Activated CD8-positive, alpha-beta memory T cell treated with anti-CD3 and anti-CD28 coated beads for 36 hours (primary cell): ENCODE data around the gene DYRK3. TPM values are rescaled to one million over a fixed set of nuclear protein-coding genes. Genes with fewer than 3 reads are reported as not detected.
"Not testable (repeated sequence)": the region's sequence is repeated elsewhere in the genome, so short reads cannot be mapped to it uniquely, and the experiment has no call there.

Source experiments
- CTCF ChIA-PET: fragments of 350-600 bp; sonication (Branson Sonifier 250); formaldehyde crosslinking; loops from one replicate; lab custom pipeline; 2021; ENCODE audit warnings: antibody characterized with exemption; lab: Charles Lee
- POLR2A ChIA-PET: fragments of 350-600 bp; sonication (Branson Sonifier 250); formaldehyde crosslinking; loops from one replicate; lab custom pipeline; 2021; ENCODE audit warnings: antibody characterized with exemption; lab: Charles Lee
- total RNA-seq, 2 experiments: library from RNA; stranded (reverse); gene quantifications; one replicate each; pipeline ENCODE4 v1.2.3, GENCODE V29; 2021

DYRK3 gene
- total RNA-seq, 2 experiments from 2014 or later: 12.7 to 14.4 TPM

DNA sequence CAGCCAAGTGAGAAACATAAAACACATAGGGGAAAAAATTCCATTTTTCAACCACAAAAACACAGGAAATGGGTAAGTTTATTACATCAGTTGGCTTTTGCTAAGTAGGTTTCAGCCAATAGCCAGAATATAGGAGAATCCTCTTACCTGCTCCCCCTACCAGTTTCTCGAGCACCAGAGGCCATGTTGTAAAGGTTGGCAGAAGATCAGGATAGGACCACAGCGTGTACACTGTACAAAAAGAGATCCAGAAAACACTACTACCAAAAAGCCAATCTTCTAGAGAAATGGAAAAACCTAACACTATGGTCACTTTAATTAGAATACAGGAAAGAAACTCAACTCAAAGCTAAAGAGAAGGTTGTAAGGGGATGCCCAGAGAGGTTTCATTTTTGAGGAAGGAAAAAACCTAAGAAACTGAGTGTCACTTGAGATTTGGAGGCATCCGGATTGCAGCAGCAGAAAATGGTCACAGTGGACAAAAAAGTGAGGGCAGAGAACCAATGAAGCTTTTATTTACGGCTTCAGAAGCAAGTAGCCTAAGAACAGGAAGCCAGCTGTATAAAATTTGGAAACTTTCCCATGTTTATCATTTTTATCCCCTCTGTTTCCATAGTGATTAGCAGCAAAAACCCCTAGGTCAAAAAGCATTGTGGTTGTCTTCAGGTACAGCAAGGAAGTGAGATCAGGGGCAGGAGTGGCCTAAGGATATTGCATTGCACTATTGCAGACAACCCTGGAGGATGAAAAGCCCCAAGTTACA is 25.9 kb upstream of the DYRK3 start:
- ChIA-PET CTCF (interaction anchor here (0.7 to 8.2 kb wide), 10 partner anchors 11 to 302 kb away, joined by 3 to 46 read pairs (median 4); partner anchors contain the start of gene DYRK3), POLR2A (interaction anchor here (0.6 to 1.1 kb wide), 2 partner anchors 32 to 46 kb away, joined by 3 to 6 read pairs; no protein-coding TSS in a partner anchor)

GRCh38 chr1:206612129-206612876 is 23.0 kb upstream of the DYRK3 start, which contains the start of gene EIF2D:
EIF2D (minus strand) TSS chr1:206612465; CDS start chr1:206612342, 123 bp downstream.
- ChIA-PET CTCF (interaction anchor here (0.6 to 8.2 kb wide), 29 partner anchors 8 to 447 kb away, joined by 3 to 46 read pairs (median 4); partner anchors contain the start of genes DYRK3 and MAPKAPK2), POLR2A (interaction anchor here (0.6 to 1.7 kb wide), 6 partner anchors 20 to 466 kb away, joined by 3 to 14 read pairs (median 4); partner anchors contain the start of gene DYRK3)

- POLR2A ChIA-PET: not testable (repeated sequence)
- CTCF ChIA-PET: interaction anchor here (1.2 kb wide), 1 partner anchor 15 kb away, joined by 3 read pairs; the partner anchor contains the start of gene EIF2D
Observed at GRCh38 chr1:206626396-206626795, 8.9 kb upstream of the DYRK3 start.

DNA sequence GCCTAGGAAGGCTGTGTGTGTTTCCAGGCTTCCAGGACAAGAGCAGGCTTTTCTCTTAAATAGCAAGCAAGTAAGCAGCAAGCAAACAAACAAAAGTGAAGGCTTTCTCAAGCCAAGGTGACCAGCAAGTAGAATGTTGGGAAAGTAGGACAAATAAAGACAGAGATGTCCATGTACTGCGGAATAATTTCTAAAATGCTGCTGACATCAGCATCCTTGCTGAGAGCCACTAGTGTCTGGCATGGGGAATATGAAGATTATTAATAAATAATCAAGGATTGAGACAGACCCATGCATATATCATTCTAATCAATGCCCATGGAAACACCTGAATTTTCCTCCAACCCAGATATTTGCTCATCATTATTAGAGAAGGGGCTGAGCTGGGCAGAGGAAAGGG is 6.4 kb upstream of the DYRK3 start:
- POLR2A ChIA-PET: interaction anchor here (0.6 kb wide), 1 partner anchor 93 kb away, joined by 4 read pairs; no protein-coding TSS in a partner anchor
- CTCF ChIA-PET: interaction anchor here (1.2 to 3.2 kb wide), 2 partner anchors 16 to 35 kb away, joined by 4 to 20 read pairs; no protein-coding TSS in a partner anchor

- ChIA-PET CTCF (interaction anchor here (0.8 to 3.2 kb wide), 13 partner anchors 8 to 301 kb away, joined by 3 to 20 read pairs (median 3); partner anchors contain the start of gene EIF2D), POLR2A (interaction anchor here (0.6 kb wide), 1 partner anchor 426 kb away, joined by 5 read pairs; no protein-coding TSS in a partner anchor)
Observed at GRCh38 chr1:206631085-206631509, 4.2 kb upstream of the DYRK3 start.

DNA sequence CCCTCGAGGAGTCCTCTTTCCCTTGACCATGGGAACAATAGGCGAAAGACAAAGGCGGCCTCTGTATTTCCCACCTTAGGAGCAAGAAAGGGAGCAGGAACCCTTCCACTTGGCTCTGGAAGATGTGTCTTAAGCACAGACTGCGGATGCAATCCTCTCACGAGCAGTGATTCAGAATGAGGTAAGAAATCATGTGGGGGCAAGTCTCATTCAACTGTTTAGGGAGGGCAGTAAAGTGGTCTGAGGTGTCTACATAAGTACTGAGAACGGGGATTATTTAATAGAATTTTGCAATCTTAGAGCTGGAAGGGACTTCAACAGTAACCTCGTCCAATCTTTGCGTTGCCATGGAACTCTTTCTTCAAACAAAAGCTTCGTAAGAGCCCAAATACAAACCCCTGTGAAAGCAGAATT is 1.6 kb upstream of the DYRK3 start:
- CTCF ChIA-PET: interaction anchor here (1.3 to 7.4 kb wide), 6 partner anchors 13 to 163 kb away, joined by 4 to 76 read pairs (median 6); no protein-coding TSS in a partner anchor
- POLR2A ChIA-PET: no interaction called here

DNA sequence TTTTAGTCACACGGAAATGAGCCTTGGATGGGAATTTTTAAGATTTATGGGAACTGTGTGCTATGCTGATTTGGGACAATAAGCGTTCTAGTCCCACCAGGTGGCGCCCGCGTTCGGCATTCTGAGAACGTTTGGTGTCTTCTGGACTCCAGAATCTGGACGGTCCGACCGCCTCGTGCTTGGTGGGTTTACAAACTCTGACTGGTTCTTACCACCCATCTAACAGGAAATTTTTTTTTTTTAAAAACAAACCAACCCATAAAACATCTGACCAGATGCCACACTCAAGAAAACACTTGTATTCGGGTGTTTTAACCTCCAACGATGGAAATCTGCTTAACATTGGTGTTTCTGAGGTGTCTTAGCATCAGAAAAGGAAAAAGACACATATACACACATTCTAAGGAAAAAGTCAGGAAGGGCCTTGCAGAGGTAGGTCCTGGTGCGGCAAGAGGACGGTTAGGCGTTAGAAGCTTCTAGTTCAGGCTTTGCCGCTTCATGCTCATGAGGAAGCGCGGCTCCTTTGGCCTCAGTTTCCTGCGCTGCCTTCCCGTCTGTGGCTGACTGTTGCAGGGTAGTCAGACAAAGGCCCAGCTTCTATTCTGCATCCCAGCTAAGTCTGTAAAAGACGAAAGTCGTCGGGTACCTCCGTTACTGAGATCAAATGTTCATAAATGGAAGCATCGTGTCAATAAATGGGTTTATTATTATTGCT is 814 bp upstream of the DYRK3 start:
- POLR2A ChIA-PET: interaction anchor here (0.5 to 1.2 kb wide), 4 partner anchors 22 to 127 kb away, joined by 3 to 8 read pairs (median 5); partner anchors contain the start of genes EIF2D and RASSF5
- CTCF ChIA-PET: interaction anchor here (0.6 to 7.4 kb wide), 20 partner anchors 13 to 288 kb away, joined by 3 to 76 read pairs (median 4); partner anchors contain the start of gene EIF2D

GRCh38 chr1:206635978-206636345 is 626 bp downstream of the DYRK3 start:
- POLR2A ChIA-PET: interaction anchor here (1.0 to 1.2 kb wide), 3 partner anchors 28 to 129 kb away, joined by 3 to 4 read pairs (median 4); partner anchors contain the start of gene RASSF5
- CTCF ChIA-PET: interaction anchor here (0.6 to 7.4 kb wide), 12 partner anchors 19 to 296 kb away, joined by 3 to 76 read pairs (median 4); partner anchors contain the start of gene EIF2D

DNA sequence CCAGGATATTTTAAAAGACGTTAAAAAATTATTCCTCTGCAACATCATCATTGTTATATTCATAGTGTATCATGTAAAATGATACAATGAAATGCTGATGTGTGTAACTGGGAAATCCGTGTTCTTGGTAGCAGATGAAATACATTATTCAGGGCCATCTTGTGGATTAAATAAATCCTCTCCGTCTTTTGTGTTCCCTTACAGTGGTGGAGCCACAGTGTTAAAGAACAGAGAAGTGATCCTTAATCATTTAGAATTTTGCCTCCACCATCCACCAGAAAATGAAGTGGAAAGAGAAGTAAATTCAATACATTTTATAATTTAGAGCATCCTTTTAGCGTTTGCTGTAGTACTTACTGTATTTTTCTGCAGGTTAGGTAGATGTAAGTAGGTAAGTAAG is 1.3 kb downstream of the DYRK3 start:
- POLR2A ChIA-PET: no interaction called here

DNA sequence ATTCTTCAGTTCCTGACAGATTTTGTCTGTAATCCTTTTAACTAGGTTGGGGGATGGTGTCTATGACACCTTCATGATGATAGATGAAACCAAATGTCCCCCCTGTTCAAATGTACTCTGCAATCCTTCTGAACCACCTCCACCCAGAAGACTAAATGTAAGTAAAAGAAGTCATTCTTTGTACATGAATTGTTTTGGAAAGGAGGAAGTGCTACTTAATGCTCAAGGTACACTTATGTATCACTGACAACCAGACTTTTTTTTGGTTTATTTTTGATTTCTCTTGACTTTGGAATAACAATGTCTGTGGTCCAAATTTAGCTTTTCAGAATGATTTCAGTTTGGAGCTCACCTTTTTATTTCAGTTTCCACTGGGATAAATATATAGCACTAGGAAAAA is 2.3 kb downstream of the DYRK3 start:
- CTCF ChIA-PET: interaction anchor here (7.4 kb wide), 1 partner anchor 26 kb away, joined by 76 read pairs; no protein-coding TSS in a partner anchor
- POLR2A ChIA-PET: no interaction called here

More for the DNA sequence above, 1.3 kb downstream of the DYRK3 start:
- CTCF ChIA-PET: interaction anchor here (2.6 to 7.4 kb wide), 2 partner anchors 27 kb away, joined by 10 to 76 read pairs; no protein-coding TSS in a partner anchor

GRCh38 chr1:206642074-206642473 is 6.7 kb downstream of the DYRK3 start:
- CTCF ChIA-PET, POLR2A ChIA-PET: not testable (repeated sequence)

GRCh38 chr1:206643118-206643698 is 7.9 kb downstream of the DYRK3 start:
- CTCF ChIA-PET: interaction anchor here (1.8 kb wide), 1 partner anchor 20 kb away, joined by 6 read pairs; no protein-coding TSS in a partner anchor
- POLR2A ChIA-PET: no interaction called here

DNA sequence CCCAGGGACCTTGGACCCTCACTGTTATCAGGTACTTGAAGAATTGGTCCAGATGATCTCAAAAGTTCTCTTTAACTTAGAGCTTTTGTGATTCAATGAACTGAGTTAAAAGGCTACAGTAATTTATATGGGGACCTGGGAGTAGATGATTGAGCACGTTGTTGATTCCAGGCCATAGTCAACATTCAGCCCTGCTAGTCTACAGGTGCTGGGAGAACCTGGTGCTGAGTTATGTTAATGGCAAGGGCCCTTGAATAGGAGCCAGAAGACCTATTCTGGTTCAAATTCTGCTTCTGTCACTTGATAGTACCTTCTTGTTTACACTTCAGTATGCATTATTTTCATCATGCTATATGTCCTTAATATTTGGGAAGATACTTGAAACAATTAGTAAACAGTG is 11.2 kb downstream of the DYRK3 start:
- ChIA-PET CTCF (interaction anchor here (1.0 to 1.4 kb wide), 2 partner anchors 17 to 26 kb away, joined by 4 read pairs; no protein-coding TSS in a partner anchor), POLR2A (no interaction called here)

GRCh38 chr1:206647224-206647623 is 11.9 kb downstream of the DYRK3 start:
- POLR2A ChIA-PET: no interaction called here

GRCh38 chr1:206649261-206649921 is 14.1 kb downstream of the DYRK3 start:
- CTCF ChIA-PET: interaction anchor here (0.7 to 2.5 kb wide), 3 partner anchors 10 to 37 kb away, joined by 3 to 10 read pairs (median 7); no protein-coding TSS in a partner anchor
- POLR2A ChIA-PET: no interaction called here

More at GRCh38 chr1:206647224-206647623, 11.9 kb downstream of the DYRK3 start:
- CTCF ChIA-PET: interaction anchor here (1.0 to 1.6 kb wide), 3 partner anchors 14 to 27 kb away, joined by 4 to 6 read pairs (median 4); no protein-coding TSS in a partner anchor

DNA sequence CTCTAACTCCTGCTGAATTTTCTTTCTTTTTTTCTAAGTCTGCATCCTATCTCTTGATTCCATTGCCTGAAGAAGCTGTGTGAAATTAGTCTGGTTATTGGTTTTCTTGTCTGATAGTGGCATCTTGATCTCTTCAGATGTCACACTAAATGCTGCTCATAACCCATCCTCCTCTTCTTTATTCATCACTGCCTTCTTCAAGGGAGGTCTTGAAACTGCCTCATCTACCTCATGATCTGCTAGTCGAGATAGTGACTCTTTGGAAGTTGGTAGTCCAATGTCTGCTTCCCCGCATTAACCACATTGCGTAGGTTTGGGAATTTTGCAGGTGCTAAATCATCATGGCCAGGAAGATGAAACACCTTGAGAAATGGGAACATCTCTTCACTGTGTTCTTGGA is 15.7 kb downstream of the DYRK3 start:
- CTCF ChIA-PET: interaction anchor here (2.5 to 4.2 kb wide), 2 partner anchors 12 to 13 kb away, joined by 10 to 13 read pairs; no protein-coding TSS in a partner anchor
- POLR2A ChIA-PET: no interaction called here
